BLaER1 (cell line): ENCODE data around the gene C3orf52.

Experiments
- H3K27ac ChIP-seq: shearing (Covaris generic); formaldehyde crosslinking; 2 replicates; pipeline ENCODE4 v1.8.1; 2022
- H3K27me3 ChIP-seq: shearing (Covaris generic); formaldehyde crosslinking; 2 replicates; pipeline ENCODE4 v1.8.1; 2022
- H3K36me3 ChIP-seq: shearing (Covaris generic); formaldehyde crosslinking; 2 replicates; pipeline ENCODE4 v1.8.1; 2022
- H3K4me1 ChIP-seq: shearing (Covaris generic); formaldehyde crosslinking; 2 replicates; pipeline ENCODE4 v1.8.1; 2022
- H3K4me2 ChIP-seq: shearing (Covaris generic); formaldehyde crosslinking; 2 replicates; pipeline ENCODE4 v1.8.1; 2022
- H3K4me3 ChIP-seq: shearing (Covaris generic); formaldehyde crosslinking; 2 replicates; pipeline ENCODE4 v1.8.1; 2022
- H3K9ac ChIP-seq: shearing (Covaris generic); formaldehyde crosslinking; 2 replicates; pipeline ENCODE4 v1.8.1; 2022
- H3K9me3 ChIP-seq: shearing (Covaris generic); formaldehyde crosslinking; 2 replicates; pipeline ENCODE4 v1.8.1; 2022
- H4K20me1 ChIP-seq: shearing (Covaris generic); formaldehyde crosslinking; 2 replicates; pipeline ENCODE4 v1.8.1; 2022
- Cebpa-rat ChIP-seq: shearing (Covaris generic); IDR thresholded peaks from 2 replicates; pipeline ENCODE4 v1.8.1; 2022

C3orf52 gene

DNA sequence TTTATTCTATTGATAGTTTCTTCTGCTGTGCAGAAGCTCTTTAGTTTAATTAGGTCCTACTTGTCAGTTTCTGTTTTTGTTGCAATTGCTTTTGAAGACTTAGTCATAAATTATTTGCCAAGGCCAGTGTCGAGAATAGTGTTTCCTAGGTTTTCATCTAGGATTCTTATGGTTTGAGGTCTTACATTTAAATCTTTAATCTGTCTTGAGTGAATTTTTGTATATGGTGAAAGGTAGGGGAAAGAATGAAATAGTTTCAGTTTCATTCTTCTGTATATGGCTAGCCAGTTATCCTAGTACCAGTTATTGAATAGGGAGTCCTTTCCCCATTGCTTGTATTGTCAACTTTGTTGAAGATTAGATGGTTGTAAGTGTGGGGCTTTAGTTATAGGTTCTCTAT is 57.5 kb downstream of the C3orf52 start:
- peaks cover 36% of the 10 kb centered on the region for H3K9me3 ChIP-seq
- H3K36me3 ChIP-seq: no peaks in the 10 kb centered on the region
- no peaks in the 10 kb centered on the region for H3K27me3 ChIP-seq
- no peak overlapping the region for H3K4me2 ChIP-seq
- no peak for TF ChIP-seq Cebpa-rat
- H3K4me1 ChIP-seq: no peaks in the 10 kb centered on the region
- no peak overlapping the region for H3K4me3 ChIP-seq
- no peak overlapping the region for H3K27ac ChIP-seq
- no peak overlapping the region for H3K9ac ChIP-seq
- H4K20me1 ChIP-seq: no peaks in the 10 kb centered on the region

DNA sequence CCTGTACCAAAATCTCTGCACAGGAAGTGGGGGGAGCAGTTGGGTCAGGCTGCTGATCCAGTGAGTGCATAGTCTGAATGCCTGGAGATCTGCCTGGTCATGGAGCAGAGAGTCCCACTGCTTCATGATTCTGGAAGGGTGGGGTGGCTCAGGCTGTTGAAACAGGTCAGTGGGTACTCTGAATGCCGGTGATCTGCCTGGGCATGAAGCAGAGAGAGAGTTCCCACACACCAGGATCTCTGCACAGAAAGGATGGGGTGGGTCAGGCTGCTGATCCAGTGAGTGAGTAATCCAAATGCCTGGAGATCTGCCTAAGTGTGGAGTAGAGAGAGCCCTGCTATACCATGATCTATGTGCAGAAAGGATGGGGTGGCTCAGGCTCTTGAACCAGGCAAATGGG is 62.9 kb downstream of the C3orf52 start:
- no peaks in the 10 kb centered on the region for H3K36me3 ChIP-seq
- H3K27me3 ChIP-seq: no peaks in the 10 kb centered on the region
- H3K4me3 ChIP-seq: no peak overlapping the region
- H3K9ac ChIP-seq: no peak overlapping the region
- H3K4me2 ChIP-seq: no peak overlapping the region
- no peaks in the 10 kb centered on the region for H3K4me1 ChIP-seq
- no peaks in the 10 kb centered on the region for H4K20me1 ChIP-seq
- no peak overlapping the region for H3K27ac ChIP-seq
- TF ChIP-seq Cebpa-rat: no peak
- peaks cover 49% of the 10 kb centered on the region for H3K9me3 ChIP-seq

DNA sequence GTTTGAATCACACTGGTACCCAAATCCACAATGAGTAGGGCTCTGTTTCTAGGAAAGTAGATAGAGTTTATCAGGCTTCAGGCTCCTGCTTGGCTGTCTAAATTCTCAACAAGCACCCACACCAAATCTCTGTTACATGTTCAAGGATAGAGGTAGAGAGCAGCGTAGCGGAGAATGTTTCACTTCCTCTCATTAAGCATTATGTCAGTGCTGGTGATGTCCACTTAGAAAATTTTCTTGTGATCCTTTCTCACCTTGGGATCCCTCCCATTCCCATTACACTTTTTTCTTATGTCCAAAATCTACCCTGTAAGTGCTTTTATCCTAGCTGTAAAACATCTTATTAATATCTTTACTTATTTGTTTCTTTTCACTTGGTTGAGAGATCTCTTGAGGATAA is 81.6 kb downstream of the C3orf52 start:
- Histone ChIP-seq H3K27ac (no peak overlapping the region), H3K9ac (no peak overlapping the region), H3K36me3 (no peaks in the 10 kb centered on the region), H3K9me3 (peaks cover 8% of the 10 kb centered on the region), H3K4me3 (no peak overlapping the region), H3K4me2 (no peak overlapping the region), H3K4me1 (no peaks in the 10 kb centered on the region), H4K20me1 (no peaks in the 10 kb centered on the region), H3K27me3 (no peaks in the 10 kb centered on the region)
- TF ChIP-seq Cebpa-rat: no peak
